Vagina (tissue), 2 donors: ENCODE results near the gene VSTM4. TPM values are rescaled to one million over a fixed set of nuclear protein-coding genes. Genes with fewer than 3 reads are reported as not detected.

Experiments used
- DNase-seq, 2 donors: peaks; one replicate each; pipeline ENCODE4 v3.0.0-alpha.2; 2017; ENCODE audit errors: extremely low spot score in 2 of 2
- H3K27ac ChIP-seq: fragments of 200-600 bp; sonication (generic); one replicate; pipeline ENCODE4 v1.5.1; 2019
- H3K27me3 ChIP-seq: fragments of 200-600 bp; sonication (generic); one replicate; pipeline ENCODE4 v1.5.1; 2019
- H3K36me3 ChIP-seq, 2 donors: fragments of 200-600 bp; sonication (generic); one replicate each; pipeline ENCODE4 v1.5.1; 2017 to 2019
- H3K4me1 ChIP-seq: fragments of 200-600 bp; sonication (generic); one replicate; pipeline ENCODE4 v1.5.1; 2019
- H3K4me3 ChIP-seq, 2 donors: fragments of 200-600 bp; sonication (generic); 1 replicate in 1 of 2; 2 replicates in 1 of 2; pipeline ENCODE4 v1.5.1; 2016 to 2019
- H3K9me3 ChIP-seq: fragments of 200-600 bp; sonication (generic); one replicate; pipeline ENCODE4 v1.5.1; 2019
- POLR2A ChIP-seq, 2 donors: fragments of 450-650 bp; IDR thresholded peaks; one replicate each; pipeline ENCODE4 v1.6.1; 2017; ENCODE audit warnings: antibody characterized with exemption in 2 of 2, mild to moderate bottlenecking in 2 of 2, moderate library complexity in 2 of 2
- POLR2AphosphoS5 ChIP-seq, 2 donors: sonication (generic); formaldehyde crosslinking; IDR thresholded peaks; one replicate each; pipeline ENCODE4 v1.9.0; 2017; ENCODE audit warnings: antibody characterized with exemption in 2 of 2, mild to moderate bottlenecking in 2 of 2, low read depth in 1 of 2; ENCODE audit not compliant: insufficient read depth in 1 of 2
- intact Hi-C: fragments of 100-400 bp; cut with DNase I; formaldehyde crosslinking; loops from one replicate; pipeline ENCODE4 v1.15.1; 2023
- total RNA-seq: library from RNA; depleted of rRNA; stranded (reverse); fragments of >200 nt; gene quantifications from one replicate; pipeline ENCODE4 v1.2.3, GENCODE V29; 2016
- TF ChIP-seq, protein P1 (sequence below), 3 experiments: fragments of 450-650 bp in 2 of 3; fragments of 200-600 bp in 1 of 3; sonication (generic) in 1 of 3; IDR thresholded peaks; one replicate each; pipeline ENCODE4 v1.5.1; 2017 to 2019; ENCODE audit warnings: antibody characterized with exemption in 3 of 3, mild to moderate bottlenecking in 2 of 3, moderate library complexity in 2 of 3

The VSTM4 gene
- total RNA-seq, 1 donor from 2014 or later: 14.0 TPM

DNA sequence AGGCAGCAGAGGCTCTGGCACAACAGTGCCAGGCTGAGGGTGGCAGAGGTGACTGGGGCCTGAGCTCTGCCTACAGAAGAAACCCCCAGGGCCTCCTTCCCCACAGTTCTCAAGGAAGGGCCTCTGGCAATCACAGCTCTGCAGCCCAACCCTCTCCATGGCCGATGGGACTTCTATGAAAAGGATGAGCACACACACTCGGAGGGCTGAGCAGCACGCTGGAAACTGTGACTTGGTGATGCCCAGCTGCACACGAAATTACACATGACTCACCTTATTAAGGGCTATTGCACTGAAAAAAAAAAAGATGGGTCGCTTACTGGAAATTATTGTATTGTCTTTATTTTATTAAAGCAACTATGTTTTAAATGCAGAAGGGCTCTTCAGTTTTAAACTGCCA lies 132.7 kb downstream of the VSTM4 start:
- DNase-seq: no peak
- intact Hi-C loops: loop anchor here (10.0 kb wide), 1 partner anchor 532 kb away; no protein-coding TSS in a partner anchor
- no peaks in the 10 kb centered on the region for H3K27me3 ChIP-seq
- no peaks in the 10 kb centered on the region for H3K9me3 ChIP-seq
- H3K4me1 ChIP-seq: peaks cover 13% of the 10 kb centered on the region
- no peaks in the 10 kb centered on the region for H3K36me3 ChIP-seq
- TF ChIP-seq POLR2AphosphoS5 (IDR thresholded peaks at IDR 0.05; ENCODE audit: insufficient read depth in 1 of 2, low read depth in 1 of 2) (no peak), POLR2A (IDR thresholded peaks at IDR 0.05) (no peak)
- TF ChIP-seq, protein P1, sequence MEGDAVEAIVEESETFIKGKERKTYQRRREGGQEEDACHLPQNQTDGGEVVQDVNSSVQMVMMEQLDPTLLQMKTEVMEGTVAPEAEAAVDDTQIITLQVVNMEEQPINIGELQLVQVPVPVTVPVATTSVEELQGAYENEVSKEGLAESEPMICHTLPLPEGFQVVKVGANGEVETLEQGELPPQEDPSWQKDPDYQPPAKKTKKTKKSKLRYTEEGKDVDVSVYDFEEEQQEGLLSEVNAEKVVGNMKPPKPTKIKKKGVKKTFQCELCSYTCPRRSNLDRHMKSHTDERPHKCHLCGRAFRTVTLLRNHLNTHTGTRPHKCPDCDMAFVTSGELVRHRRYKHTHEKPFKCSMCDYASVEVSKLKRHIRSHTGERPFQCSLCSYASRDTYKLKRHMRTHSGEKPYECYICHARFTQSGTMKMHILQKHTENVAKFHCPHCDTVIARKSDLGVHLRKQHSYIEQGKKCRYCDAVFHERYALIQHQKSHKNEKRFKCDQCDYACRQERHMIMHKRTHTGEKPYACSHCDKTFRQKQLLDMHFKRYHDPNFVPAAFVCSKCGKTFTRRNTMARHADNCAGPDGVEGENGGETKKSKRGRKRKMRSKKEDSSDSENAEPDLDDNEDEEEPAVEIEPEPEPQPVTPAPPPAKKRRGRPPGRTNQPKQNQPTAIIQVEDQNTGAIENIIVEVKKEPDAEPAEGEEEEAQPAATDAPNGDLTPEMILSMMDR (IDR thresholded peaks at IDR 0.05): no peak
- no peak overlapping the region for H3K4me3 ChIP-seq
- no peak overlapping the region for H3K27ac ChIP-seq

DNA sequence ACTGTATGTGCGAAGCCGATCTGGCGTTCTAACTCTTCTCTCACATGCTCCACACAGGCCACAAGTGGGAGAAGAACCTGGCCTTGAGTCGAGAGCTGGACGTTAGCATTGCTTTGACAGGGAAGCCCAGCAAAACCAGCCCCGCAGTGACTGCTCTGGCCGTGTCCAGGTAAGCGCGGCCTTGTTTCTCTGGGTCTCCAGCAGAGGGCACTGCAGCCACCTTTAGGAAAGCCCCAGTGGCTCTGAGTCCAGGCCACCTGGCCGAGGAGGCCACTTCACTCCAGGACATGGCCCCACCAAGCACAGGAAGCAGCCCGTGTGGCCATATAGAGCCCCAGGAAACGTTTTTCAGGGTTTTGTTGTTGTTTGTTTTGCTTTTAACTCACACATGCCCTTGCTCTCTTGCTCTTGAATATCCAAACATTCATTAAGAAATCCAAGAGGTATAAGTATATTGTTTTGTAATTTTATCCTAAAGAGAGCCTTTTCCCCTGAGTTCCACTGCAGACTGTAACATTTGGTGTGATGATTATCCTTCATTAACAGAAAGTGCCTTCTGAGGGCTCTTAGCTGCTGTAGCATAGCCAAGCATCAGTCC lies 133.9 kb downstream of the VSTM4 start:
- TF ChIP-seq POLR2AphosphoS5 (IDR thresholded peaks at IDR 0.05; ENCODE audit: insufficient read depth in 1 of 2, low read depth in 1 of 2): no peak
- TF ChIP-seq, protein P1 (IDR thresholded peaks at IDR 0.05): peak; percentile 67 to 84 (median 79)
- no peaks in the 10 kb centered on the region for H3K36me3 ChIP-seq
- no peak overlapping the region for H3K4me3 ChIP-seq
- peaks cover 13% of the 10 kb centered on the region for H3K4me1 ChIP-seq
- no peak overlapping the region for H3K27ac ChIP-seq
- DNase-seq: no peak
- no peaks in the 10 kb centered on the region for H3K27me3 ChIP-seq
- H3K9me3 ChIP-seq: no peaks in the 10 kb centered on the region
- intact Hi-C loops: loop anchor here (10.0 kb wide), 1 partner anchor 533 kb away; no protein-coding TSS in a partner anchor

DNA sequence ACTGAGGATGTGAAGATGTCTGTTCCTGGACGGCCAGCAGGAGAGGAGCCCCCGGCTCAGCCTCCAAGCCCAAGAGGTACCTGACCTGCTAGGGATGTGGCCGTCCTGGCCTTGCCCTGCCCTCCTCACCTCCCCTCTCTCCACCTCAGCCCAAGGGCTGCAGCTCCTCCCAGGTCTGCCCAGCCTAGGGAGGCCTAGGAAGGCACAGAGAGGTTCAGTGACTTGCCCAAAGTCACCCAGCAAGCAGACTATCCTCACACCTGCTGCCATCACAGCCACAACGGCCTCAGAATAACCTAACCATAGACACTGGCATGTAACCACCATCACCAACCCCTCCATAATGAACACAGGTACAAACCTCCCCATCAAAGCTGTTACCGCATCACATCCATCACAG lies 137.0 kb downstream of the VSTM4 start:
- peaks cover 13% of the 10 kb centered on the region for H3K4me1 ChIP-seq
- DNase-seq: no peak
- no peaks in the 10 kb centered on the region for H3K27me3 ChIP-seq
- H3K4me3 ChIP-seq: no peak overlapping the region
- no peak for TF ChIP-seq POLR2AphosphoS5 (IDR thresholded peaks at IDR 0.05; ENCODE audit: insufficient read depth in 1 of 2, low read depth in 1 of 2)
- TF ChIP-seq, protein P1 (IDR thresholded peaks at IDR 0.05): no peak
- TF ChIP-seq POLR2A (IDR thresholded peaks at IDR 0.05): no peak
- H3K27ac ChIP-seq: no peak overlapping the region
- H3K9me3 ChIP-seq: no peaks in the 10 kb centered on the region
- H3K36me3 ChIP-seq: no peaks in the 10 kb centered on the region
- intact Hi-C loops: loop anchor here (5.0 kb wide), 1 partner anchor 184 kb away; no protein-coding TSS in a partner anchor

DNA sequence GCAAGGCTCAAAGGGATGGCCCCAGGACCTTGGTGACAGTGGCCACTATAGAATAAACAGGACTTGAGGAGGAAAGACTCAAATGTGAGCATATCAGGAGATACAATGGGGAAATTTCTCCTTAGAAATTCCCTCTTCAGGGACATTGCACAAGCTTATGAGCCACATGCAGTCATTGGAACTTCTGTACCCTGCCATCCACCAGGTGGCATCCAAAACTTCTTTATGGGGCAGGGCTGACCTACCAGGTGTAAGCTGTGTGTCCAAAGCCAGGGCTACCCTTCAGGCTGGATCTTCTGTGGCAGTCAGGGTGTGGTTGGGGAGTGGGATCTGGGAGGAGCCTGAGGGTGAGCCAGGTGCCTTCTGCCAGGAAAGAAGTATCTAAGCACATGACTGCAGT lies 139.1 kb downstream of the VSTM4 start:
- Histone ChIP-seq H3K27ac (no peak overlapping the region), H3K4me1 (peaks cover 9% of the 10 kb centered on the region), H3K27me3 (no peaks in the 10 kb centered on the region), H3K9me3 (no peaks in the 10 kb centered on the region), H3K4me3 (no peak overlapping the region), H3K36me3 (no peaks in the 10 kb centered on the region)
- DNase-seq: no peak
- intact Hi-C loops: loop anchor here (5.0 kb wide), 1 partner anchor 186 kb away; no protein-coding TSS in a partner anchor
- TF ChIP-seq, protein P1 (IDR thresholded peaks at IDR 0.05): peak in 2 of 3 experiments; percentile 21 to 27
- no peak for TF ChIP-seq POLR2A (IDR thresholded peaks at IDR 0.05)
- TF ChIP-seq POLR2AphosphoS5 (IDR thresholded peaks at IDR 0.05; ENCODE audit: insufficient read depth in 1 of 2, low read depth in 1 of 2): no peak

DNA sequence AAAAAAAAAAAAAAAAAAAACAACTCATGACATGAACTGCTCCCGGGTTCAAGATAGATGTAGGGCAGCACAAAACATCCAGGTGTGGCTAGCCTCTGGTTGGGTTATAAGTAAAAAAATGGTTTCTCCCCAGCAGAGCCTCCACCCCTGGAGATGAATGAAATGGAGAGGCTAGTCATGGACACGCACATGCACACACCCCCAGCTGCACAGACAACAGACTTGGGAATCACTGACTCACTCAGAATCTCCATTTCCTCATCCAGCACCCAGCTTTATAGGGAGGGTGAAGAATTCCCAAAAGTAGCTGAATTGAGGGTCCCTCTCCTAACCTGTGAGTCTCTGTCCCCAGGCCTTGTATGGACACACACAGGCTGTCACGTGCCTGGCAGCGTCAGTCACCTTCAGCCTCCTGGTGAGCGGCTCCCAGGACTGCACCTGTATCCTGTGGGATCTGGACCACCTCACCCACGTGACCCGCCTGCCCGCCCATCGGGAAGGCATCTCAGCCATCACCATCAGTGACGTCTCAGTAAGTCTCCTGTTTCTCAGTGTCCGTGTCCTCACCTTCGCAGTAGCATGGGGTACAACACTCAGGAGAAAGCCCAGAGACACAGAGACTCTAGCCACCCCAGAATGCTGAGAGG lies 140.7 kb downstream of the VSTM4 start:
- H3K4me1 ChIP-seq: no peaks in the 10 kb centered on the region
- H3K27ac ChIP-seq: no peak overlapping the region
- H3K27me3 ChIP-seq: no peaks in the 10 kb centered on the region
- intact Hi-C loops: loop anchor here (5.0 kb wide), 1 partner anchor 188 kb away; no protein-coding TSS in a partner anchor
- TF ChIP-seq POLR2AphosphoS5 (IDR thresholded peaks at IDR 0.05; ENCODE audit: insufficient read depth in 1 of 2, low read depth in 1 of 2) (no peak), POLR2A (IDR thresholded peaks at IDR 0.05) (no peak)
- TF ChIP-seq, protein P1 (IDR thresholded peaks at IDR 0.05): no peak
- no peaks in the 10 kb centered on the region for H3K36me3 ChIP-seq
- H3K9me3 ChIP-seq: no peaks in the 10 kb centered on the region
- H3K4me3 ChIP-seq: no peak overlapping the region
- no peak for DNase-seq
